Mesodermal cell (in vitro differentiated cells): ENCODE results near the gene NDOR1.

ENCODE experiments used
- H3K27ac ChIP-seq: 2 replicates; pipeline ENCODE4 v1.7.0; 2013; ENCODE audit warnings: mild to moderate bottlenecking, low read depth, low read length, moderate library complexity; ENCODE audit not compliant: severe bottlenecking
- H3K36me3 ChIP-seq: 2 replicates; pipeline ENCODE4 v1.7.1; 2013; ENCODE audit warnings: mild to moderate bottlenecking, low read length, moderate library complexity; ENCODE audit not compliant: control insufficient read depth, insufficient read depth
- H3K4me1 ChIP-seq: one replicate; pipeline ENCODE4 v1.7.1; 2013; ENCODE audit warnings: mild to moderate bottlenecking, low read length; ENCODE audit not compliant: insufficient read depth, control insufficient read depth, poor library complexity, severe bottlenecking
- H3K4me3 ChIP-seq: 2 replicates; pipeline ENCODE4 v1.7.0; 2013; ENCODE audit warnings: low read length, control low read depth, mild to moderate bottlenecking; ENCODE audit not compliant: insufficient read depth, poor library complexity, severe bottlenecking; ENCODE audit errors: extremely low read depth
- H3K9me3 ChIP-seq: 2 replicates; pipeline ENCODE4 v1.7.1; 2013; ENCODE audit warnings: mild to moderate bottlenecking, low read length, moderate library complexity; ENCODE audit not compliant: control insufficient read depth
- WGBS, 2 experiments: methylation state at CpG; one replicate each; pipeline ENCODE4 v1.1.5; 2013; ENCODE audit warnings: missing lambda C conversion rate in 2 of 2; ENCODE audit not compliant: insufficient coverage in 2 of 2; 5-methylcytosine and 5-hydroxymethylcytosine counted together

The NDOR1 gene

GRCh38 chr9:137162505-137163364 is 42.8 kb upstream of the NDOR1 start:
- H3K27ac ChIP-seq = no peak overlapping the region
- no peaks in the 10 kb centered on the region for H3K9me3 ChIP-seq
- peak overlapping the region; percentile 24 for H3K4me3 ChIP-seq
- no peaks in the 10 kb centered on the region for H3K36me3 ChIP-seq
- no peaks in the 10 kb centered on the region for H3K4me1 ChIP-seq
- WGBS, 2 experiments = 13 to 17% methylated on average over 62 to 64 of the region's 74 CpGs

- H3K27ac ChIP-seq = no peak overlapping the region
- 39 to 54% methylated on average over 16 to 22 of the region's 26 CpGs for WGBS, 2 experiments
Measured at GRCh38 chr9:137163365-137163715, 42.2 kb upstream of the NDOR1 start.

GRCh38 chr9:137163805-137164204 is 41.7 kb upstream of the NDOR1 start:
- H3K4me3 ChIP-seq = no peak overlapping the region

More at GRCh38 chr9:137163365-137163715, 42.2 kb upstream of the NDOR1 start:
- no peaks in the 10 kb centered on the region for H3K36me3 ChIP-seq
- H3K4me1 ChIP-seq = no peaks in the 10 kb centered on the region
- peak overlapping the region; percentile 24 for H3K4me3 ChIP-seq
- no peaks in the 10 kb centered on the region for H3K9me3 ChIP-seq

GRCh38 chr9:137164370-137165249 is 40.9 kb upstream of the NDOR1 start:
- Histone ChIP-seq H3K4me3 (no peak overlapping the region), H3K4me1 (no peaks in the 10 kb centered on the region)
- 73 to 82% methylated on average over 18 to 27 of the region's 34 CpGs for WGBS, 2 experiments

More at GRCh38 chr9:137163805-137164204, 41.7 kb upstream of the NDOR1 start:
- WGBS, 2 experiments = 89 to 91% methylated on average over 22 of the region's 22 CpGs
- H3K4me1 ChIP-seq = no peaks in the 10 kb centered on the region
- H3K9me3 ChIP-seq = no peaks in the 10 kb centered on the region
- H3K27ac ChIP-seq = no peak overlapping the region
- no peaks in the 10 kb centered on the region for H3K36me3 ChIP-seq

GRCh38 chr9:137165250-137165836 is 40.2 kb upstream of the NDOR1 start:
- WGBS, 2 experiments = 85% methylated on average over 28 to 31 of the region's 32 CpGs

More at GRCh38 chr9:137164370-137165249, 40.9 kb upstream of the NDOR1 start:
- Histone ChIP-seq H3K9me3 (no peaks in the 10 kb centered on the region), H3K27ac (no peak overlapping the region), H3K36me3 (no peaks in the 10 kb centered on the region)

GRCh38 chr9:137166380-137167229 is 38.9 kb upstream of the NDOR1 start:
- H3K27ac ChIP-seq = no peak overlapping the region
- WGBS, 2 experiments = 66 to 74% methylated on average over 18 to 19 of the region's 22 CpGs
- no peaks in the 10 kb centered on the region for H3K36me3 ChIP-seq
- no peak overlapping the region for H3K4me3 ChIP-seq
- no peaks in the 10 kb centered on the region for H3K9me3 ChIP-seq
- H3K4me1 ChIP-seq = no peaks in the 10 kb centered on the region

More at GRCh38 chr9:137165250-137165836, 40.2 kb upstream of the NDOR1 start:
- H3K27ac ChIP-seq = no peak overlapping the region
- H3K36me3 ChIP-seq = no peaks in the 10 kb centered on the region
- no peaks in the 10 kb centered on the region for H3K9me3 ChIP-seq
- H3K4me1 ChIP-seq = no peaks in the 10 kb centered on the region
- H3K4me3 ChIP-seq = no peak overlapping the region

GRCh38 chr9:137167277-137167746 is 38.2 kb upstream of the NDOR1 start:
- Histone ChIP-seq H3K4me1 (no peaks in the 10 kb centered on the region), H3K36me3 (no peaks in the 10 kb centered on the region), H3K4me3 (no peak overlapping the region), H3K27ac (no peak overlapping the region), H3K9me3 (no peaks in the 10 kb centered on the region)
- WGBS, 2 experiments = 19 to 28% methylated on average over 14 to 30 of the region's 44 CpGs

GRCh38 chr9:137167747-137168572 is 37.5 kb upstream of the NDOR1 start:
- H3K27ac ChIP-seq = no peak overlapping the region
- WGBS, 2 experiments = 14 to 15% methylated on average over 29 to 39 of the region's 57 CpGs

GRCh38 chr9:137168573-137168903 is 37.0 kb upstream of the NDOR1 start:
- H3K36me3 ChIP-seq = no peaks in the 10 kb centered on the region
- H3K27ac ChIP-seq = no peak overlapping the region
- WGBS, 2 experiments = 1 to 2% methylated on average over 28 to 31 of the region's 36 CpGs
- H3K4me1 ChIP-seq = no peaks in the 10 kb centered on the region
- H3K9me3 ChIP-seq = no peaks in the 10 kb centered on the region
- H3K4me3 ChIP-seq = peak overlapping the region; percentile 19

More at GRCh38 chr9:137167747-137168572, 37.5 kb upstream of the NDOR1 start:
- Histone ChIP-seq H3K9me3 (no peaks in the 10 kb centered on the region), H3K4me3 (no peak overlapping the region), H3K36me3 (no peaks in the 10 kb centered on the region), H3K4me1 (no peaks in the 10 kb centered on the region)
